Activated T-helper 1 cell treated with Interleukin-2 at 50 U/mL for 16 hours (primary cell): ENCODE measurements around the gene PCDHA2.
"Not testable (repeated sequence)": the region's sequence is repeated elsewhere in the genome, so short reads cannot be mapped to it uniquely, and the experiment has no call there.

Source experiments
- DNase-seq: peaks from one replicate; pipeline ENCODE4 v3.0.0-alpha.2; 2020; ENCODE audit warnings: low read depth

The PCDHA2 gene

GRCh38 chr5:140794595-140795258 lies at the start of gene PCDHA2:
Gene PCDHA2, plus strand, starts transcription at chr5:140794852.
- no peak for DNase-seq

DNA sequence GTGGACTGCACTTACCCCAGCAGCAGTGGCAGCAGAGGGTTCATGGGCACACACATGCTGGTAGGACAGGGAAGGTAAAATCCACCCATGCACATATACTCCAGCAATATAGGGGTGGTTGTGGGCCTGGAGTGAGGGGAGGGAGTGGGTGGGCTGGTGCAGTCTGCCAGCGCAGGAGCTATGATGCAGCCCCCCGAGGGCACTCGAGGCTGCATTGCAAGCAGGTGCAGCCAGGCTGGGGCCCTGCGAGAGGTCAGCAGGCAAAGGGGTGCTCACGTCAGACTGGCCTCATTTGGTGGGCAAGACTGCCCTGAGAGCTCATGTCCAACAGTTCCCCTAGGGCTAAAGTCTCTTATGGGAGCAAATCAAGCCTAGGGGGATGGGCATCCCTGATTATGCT lies 41.1 kb upstream of the PCDHA2 start:
- no peak for DNase-seq

DNA sequence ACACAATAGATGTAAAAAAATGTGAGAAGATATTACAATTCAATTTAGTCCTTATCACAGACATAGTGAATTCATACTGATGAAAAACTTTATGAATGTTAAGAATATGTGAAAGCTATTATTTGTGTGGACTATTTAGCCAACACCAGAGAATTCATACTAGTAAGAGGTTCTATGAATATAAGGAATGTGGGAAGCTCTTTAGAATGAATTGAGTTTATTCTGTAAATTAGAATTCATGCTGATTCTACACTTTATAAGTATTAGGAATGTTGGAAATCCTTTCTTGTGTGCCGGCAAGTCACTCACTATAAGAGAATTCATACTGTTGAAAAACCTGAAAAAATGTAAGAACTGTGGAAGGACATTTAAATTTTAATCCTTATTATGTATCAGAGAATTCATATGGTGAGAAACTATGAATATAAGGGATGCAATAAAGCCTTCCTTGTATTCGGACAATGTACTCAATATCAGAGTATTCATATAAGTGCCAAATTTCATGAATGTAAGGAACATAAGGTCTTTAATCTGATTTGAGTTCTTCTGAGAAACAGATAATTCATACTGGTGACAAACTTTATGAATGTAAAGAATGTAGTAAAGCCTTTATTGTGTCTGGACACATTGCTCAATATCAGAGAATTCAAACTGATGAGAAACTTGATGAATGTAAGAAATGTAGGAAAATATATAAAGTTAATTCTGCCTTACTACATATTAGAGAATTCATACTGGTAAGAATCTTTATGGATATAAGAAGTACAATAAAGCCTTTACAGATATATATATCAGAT lies 30.3 kb upstream of the PCDHA2 start:
- DNase-seq: no peak

GRCh38 chr5:140767444-140767843 lies 27.2 kb upstream of the PCDHA2 start:
- no peak for DNase-seq

DNA sequence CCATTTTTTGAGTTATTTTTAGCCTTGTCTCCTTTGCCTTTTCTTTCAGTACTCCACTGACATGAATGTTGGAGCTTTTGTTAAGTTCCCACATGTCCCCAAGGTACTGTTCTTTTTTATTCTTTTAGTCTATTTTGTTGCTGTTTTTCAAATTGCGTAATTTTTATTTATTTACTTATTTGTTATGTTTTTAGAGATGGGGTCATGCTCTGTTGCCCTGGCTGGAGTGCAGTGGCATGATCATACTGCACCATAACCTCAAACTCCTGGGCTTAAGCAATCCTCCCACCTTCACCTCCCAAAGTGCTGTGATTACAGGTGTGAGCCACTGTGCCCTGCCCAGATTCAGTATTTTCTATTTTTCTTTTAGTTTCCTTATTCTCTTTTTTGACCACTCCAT lies 14.1 kb upstream of the PCDHA2 start:
- DNase-seq: no peak

DNA sequence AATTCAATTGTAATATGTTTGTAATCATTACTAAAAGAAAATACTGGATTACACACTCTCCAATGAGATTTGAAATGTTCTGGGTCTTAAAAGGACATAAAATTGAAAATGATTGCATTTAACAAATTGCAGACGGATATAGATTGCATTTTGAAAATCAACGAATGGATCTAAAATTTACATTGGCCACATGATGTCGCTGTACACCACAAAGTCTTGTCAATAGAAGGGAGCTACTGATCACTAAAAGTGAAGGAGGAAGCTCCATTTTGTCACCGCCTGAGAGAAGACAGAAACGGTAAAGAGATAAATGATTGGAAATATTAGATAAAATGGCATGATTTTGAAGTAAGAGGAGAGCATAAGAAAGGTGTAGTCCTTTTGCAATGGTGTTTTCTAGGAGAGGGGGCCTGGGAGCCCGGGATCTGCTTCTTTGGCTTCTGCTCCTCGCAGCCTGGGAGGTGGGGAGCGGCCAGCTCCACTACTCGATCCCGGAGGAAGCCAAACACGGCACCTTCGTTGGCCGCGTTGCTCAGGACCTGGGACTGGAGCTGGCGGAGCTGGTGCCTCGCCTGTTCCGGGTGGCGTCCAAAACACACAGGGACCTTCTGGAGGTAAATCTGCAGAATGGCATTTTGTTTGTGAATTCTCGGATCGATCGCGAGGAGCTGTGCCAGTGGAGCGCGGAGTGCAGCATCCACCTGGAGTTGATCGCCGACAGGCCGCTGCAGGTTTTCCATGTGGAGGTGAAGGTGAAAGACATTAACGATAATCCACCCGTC lies 8.6 kb upstream of the PCDHA2 start, which contains the start of gene PCDHA1:
Gene PCDHA1 (plus strand): TSS at position 236 of the 782 bp plus-strand sequence.
- DNase-seq: no peak

GRCh38 chr5:140787422-140787821 lies 7.2 kb upstream of the PCDHA2 start:
- DNase-seq: not testable (repeated sequence)

- not testable (repeated sequence) for DNase-seq
Observed at GRCh38 chr5:140787849-140788504, 6.7 kb upstream of the PCDHA2 start.

DNA sequence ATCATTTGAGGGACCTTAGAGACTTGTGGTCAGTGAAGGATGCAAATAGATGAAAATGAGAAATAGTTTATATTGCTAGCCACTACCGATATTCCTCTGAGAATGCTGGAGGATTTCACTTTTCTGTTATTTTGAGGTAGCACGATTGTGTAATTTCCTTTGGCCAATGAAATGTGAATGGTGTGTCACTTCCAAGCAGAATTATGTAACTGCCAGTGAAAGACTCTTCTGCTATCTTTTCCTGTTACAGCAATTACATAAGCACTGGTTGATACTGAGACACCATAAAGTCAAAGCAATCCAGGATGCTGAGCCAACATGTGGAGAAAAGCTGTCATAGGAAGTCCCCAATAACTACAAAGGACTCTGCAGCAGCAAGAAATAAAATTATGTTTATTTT lies 3.6 kb upstream of the PCDHA2 start:
- no peak for DNase-seq

- DNase-seq: no peak
Observed at GRCh38 chr5:140795259-140795641, 598 bp downstream of the PCDHA2 start.

GRCh38 chr5:140796072-140796717 lies 1.5 kb downstream of the PCDHA2 start:
- DNase-seq: not testable (repeated sequence)

- no peak for DNase-seq
Observed at GRCh38 chr5:140796718-140797095, 2.1 kb downstream of the PCDHA2 start.

DNA sequence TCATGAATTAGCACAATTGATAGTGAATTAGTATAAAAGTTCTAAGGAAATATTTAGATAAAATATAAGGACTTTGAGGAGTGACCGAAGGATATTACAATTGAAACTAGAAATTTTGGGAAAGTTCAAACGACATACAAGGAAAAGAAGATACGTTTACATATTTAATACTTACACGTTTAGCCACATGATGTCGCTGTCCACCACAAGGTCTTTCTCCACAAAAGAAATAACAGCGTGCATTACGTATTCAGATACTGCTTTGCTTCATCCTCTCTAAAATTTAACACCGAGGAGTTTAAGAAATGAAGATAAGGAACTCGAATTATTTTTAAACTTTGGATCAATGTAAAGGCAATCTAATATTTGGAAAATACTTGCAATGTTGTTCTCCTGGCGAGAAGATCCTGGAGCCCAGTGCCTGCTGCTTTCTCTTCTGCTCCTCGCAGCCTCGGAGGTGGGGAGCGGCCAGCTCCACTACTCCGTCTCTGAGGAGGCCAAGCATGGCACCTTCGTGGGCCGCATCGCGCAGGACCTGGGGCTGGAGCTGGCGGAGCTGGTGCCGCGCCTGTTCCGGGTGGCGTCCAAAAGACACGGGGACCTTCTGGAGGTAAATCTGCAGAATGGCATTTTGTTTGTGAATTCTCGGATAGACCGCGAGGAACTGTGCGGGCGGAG lies 6.3 kb downstream of the PCDHA2 start, which contains the start of gene PCDHA3:
Gene PCDHA3 (plus strand): TSS at position 242 of the 678 bp plus-strand sequence.
- DNase-seq: no peak

- DNase-seq: no peak
Observed at GRCh38 chr5:140801494-140801841, 6.8 kb downstream of the PCDHA2 start.

DNA sequence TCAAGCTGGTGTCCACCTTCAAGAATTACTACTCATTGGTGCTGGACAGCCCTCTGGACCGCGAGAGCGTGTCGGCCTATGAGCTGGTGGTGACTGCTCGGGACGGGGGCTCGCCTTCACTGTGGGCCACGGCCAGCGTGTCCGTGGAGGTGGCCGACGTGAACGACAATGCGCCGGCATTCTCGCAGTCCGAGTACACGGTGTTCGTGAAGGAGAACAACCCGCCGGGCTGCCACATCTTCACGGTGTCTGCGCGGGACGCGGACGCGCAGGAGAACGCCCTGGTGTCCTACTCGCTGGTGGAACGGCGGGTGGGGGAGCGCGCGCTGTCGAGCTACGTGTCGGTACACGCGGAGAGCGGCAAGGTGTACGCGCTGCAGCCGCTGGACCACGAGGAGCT lies 7.7 kb downstream of the PCDHA2 start:
- DNase-seq: not testable (repeated sequence)

GRCh38 chr5:140802781-140803271 lies 8.2 kb downstream of the PCDHA2 start:
- no peak for DNase-seq

GRCh38 chr5:140806834-140807775 lies 12.5 kb downstream of the PCDHA2 start, which contains the start of gene PCDHA4:
Gene PCDHA4, plus strand, starts transcription at chr5:140807068.
- no peak for DNase-seq

DNA sequence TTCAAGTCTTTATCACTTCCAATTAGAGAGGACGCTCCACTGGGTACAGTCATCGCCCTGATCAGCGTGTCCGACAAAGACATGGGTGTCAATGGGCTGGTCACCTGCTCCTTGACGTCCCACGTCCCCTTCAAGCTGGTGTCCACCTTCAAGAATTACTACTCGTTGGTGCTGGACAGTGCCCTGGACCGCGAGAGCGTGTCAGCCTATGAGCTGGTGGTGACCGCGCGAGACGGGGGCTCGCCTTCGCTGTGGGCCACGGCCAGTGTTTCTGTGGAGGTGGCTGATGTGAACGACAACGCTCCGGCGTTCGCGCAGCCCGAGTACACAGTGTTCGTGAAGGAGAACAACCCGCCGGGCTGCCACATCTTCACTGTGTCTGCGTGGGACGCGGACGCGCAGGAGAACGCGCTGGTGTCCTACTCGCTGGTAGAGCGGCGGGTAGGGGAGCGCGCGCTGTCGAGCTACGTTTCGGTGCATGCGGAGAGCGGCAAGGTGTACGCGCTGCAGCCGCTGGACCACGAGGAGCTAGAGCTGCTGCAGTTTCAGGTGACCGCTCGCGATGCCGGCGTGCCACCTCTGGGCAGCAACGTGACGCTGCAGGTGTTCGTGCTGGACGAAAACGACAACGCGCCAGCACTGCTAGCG lies 13.7 kb downstream of the PCDHA2 start:
- not testable (repeated sequence) for DNase-seq

DNA sequence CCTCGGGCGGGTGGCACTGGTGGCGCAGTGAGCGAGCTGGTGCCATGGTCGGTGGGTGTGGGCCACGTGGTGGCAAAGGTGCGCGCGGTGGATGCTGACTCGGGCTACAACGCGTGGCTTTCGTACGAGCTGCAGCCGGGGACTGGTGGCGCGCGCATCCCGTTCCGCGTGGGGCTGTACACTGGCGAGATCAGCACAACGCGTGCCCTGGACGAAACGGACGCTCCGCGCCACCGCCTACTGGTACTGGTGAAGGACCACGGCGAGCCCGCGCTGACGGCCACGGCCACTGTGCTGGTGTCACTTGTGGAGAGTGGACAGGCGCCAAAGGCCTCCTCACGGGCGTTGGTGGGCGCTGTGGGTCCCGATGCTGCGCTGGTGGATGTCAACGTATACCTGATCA lies 14.2 kb downstream of the PCDHA2 start:
- no peak for DNase-seq
